ENCODE measurements around the gene CEP350.

Gene CEP350

GRCh38 chr1:180154325-180155181, 199.9 kb downstream of the CEP350 start, which contains the start of gene QSOX1:
QSOX1 (plus strand) TSS chr1:180154869; CDS start chr1:180154908, 39 bp downstream.
- H3K4me1 ChIP-seq (ENCODE audit: control insufficient read depth, low read depth, low read length), result peaks cover 16% of the 10 kb centered on the region
- peak within 1 kb of the TSS; percentile 96 for H3K4me3 ChIP-seq (ENCODE audit: low read length)
- H3K27me3 ChIP-seq (ENCODE audit: control insufficient read depth, insufficient read depth, low read length), result peaks cover 39% of the 10 kb centered on the region
- no peaks in the 10 kb centered on the region for H3K9me3 ChIP-seq (ENCODE audit: control insufficient read depth, low read depth, low read length)
- peak within 1 kb of the TSS; percentile 69 for H3K9ac ChIP-seq (ENCODE audit: low read length)
- H3K27ac ChIP-seq (ENCODE audit: low read length), result no peak within 1 kb of the TSS
- no peaks in the 10 kb centered on the region for H3K36me3 ChIP-seq (ENCODE audit: control insufficient read depth, low read depth, low read length)

DNA sequence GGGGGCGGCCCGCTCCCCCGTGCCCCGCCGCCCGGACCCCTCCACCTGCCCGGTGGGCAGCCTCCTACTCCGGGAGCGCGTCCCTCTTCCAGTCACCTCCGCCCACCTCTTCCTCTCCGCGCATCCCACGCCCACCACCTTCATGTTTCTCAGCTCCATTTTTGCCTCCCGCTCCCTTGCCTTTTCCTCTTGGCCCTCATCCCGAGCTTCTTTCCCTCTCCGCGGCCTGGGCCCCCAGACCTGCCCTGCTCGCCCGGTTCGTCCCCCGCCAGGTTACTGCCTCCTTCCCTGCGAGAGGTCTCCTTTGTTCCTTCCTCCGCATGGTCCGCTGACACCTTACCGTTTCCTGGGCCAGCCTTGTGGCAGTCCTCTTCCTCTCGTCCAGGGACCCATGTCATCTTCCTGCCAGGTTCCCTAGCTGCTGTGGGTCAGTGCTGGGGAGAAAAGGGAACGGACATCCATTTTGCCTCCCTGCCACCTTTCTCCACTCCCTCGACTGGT, 200.6 kb downstream of the CEP350 start:
- Histone ChIP-seq H3K4me1 (ENCODE audit: control insufficient read depth, low read depth, low read length) (peaks cover 16% of the 10 kb centered on the region), H3K4me3 (ENCODE audit: low read length) (peak overlapping the region; percentile 87), H3K9ac (ENCODE audit: low read length) (peak overlapping the region; percentile 69), H3K27ac (ENCODE audit: low read length) (no peak overlapping the region), H3K36me3 (ENCODE audit: control insufficient read depth, low read depth, low read length) (no peaks in the 10 kb centered on the region), H3K9me3 (ENCODE audit: control insufficient read depth, low read depth, low read length) (no peaks in the 10 kb centered on the region), H3K27me3 (ENCODE audit: control insufficient read depth, insufficient read depth, low read length) (peaks cover 39% of the 10 kb centered on the region)

DNA sequence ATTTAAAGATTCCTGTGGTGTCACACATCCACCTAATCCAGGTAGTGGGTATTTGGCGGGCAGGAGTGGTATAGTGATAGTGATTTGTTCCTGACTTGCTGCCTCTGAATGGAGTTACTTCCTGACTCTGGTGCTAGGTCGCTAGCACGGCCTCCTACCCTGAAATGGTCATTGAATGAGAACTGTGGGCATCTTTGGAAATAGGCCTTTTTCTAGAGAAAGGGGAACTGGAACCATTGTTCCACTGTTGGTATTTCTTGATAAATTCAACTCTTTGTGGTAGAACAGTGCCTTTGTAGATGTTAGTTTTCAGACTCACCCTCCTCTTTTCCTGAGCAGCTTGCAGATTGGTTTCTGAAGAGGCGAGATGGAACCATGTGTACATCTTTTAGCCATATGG, 201.6 kb downstream of the CEP350 start:
- H3K4me3 ChIP-seq (ENCODE audit: low read length), result peak overlapping the region; percentile 87
- no peaks in the 10 kb centered on the region for H3K9me3 ChIP-seq (ENCODE audit: control insufficient read depth, low read depth, low read length)
- peaks cover 39% of the 10 kb centered on the region for H3K27me3 ChIP-seq (ENCODE audit: control insufficient read depth, insufficient read depth, low read length)
- H3K4me1 ChIP-seq (ENCODE audit: control insufficient read depth, low read depth, low read length), result peaks cover 20% of the 10 kb centered on the region
- no peak overlapping the region for H3K9ac ChIP-seq (ENCODE audit: low read length)
- H3K27ac ChIP-seq (ENCODE audit: low read length), result no peak overlapping the region
- H3K36me3 ChIP-seq (ENCODE audit: control insufficient read depth, low read depth, low read length), result no peaks in the 10 kb centered on the region

- Histone ChIP-seq H3K36me3 (ENCODE audit: control insufficient read depth, low read depth, low read length) (no peaks in the 10 kb centered on the region), H3K4me3 (ENCODE audit: low read length) (no peak overlapping the region), H3K4me1 (ENCODE audit: control insufficient read depth, low read depth, low read length) (peaks cover 20% of the 10 kb centered on the region), H3K9me3 (ENCODE audit: control insufficient read depth, low read depth, low read length) (no peaks in the 10 kb centered on the region), H3K27ac (ENCODE audit: low read length) (no peak overlapping the region), H3K9ac (ENCODE audit: low read length) (no peak overlapping the region), H3K27me3 (ENCODE audit: control insufficient read depth, insufficient read depth, low read length) (peaks cover 36% of the 10 kb centered on the region)
These were observed 202.1 kb downstream of the CEP350 start for GRCh38 chr1:180156631-180157091.

GRCh38 chr1:180157108-180157507, 202.5 kb downstream of the CEP350 start:
- Histone ChIP-seq H3K9ac (ENCODE audit: low read length) (no peak overlapping the region), H3K27ac (ENCODE audit: low read length) (no peak overlapping the region), H3K9me3 (ENCODE audit: control insufficient read depth, low read depth, low read length) (no peaks in the 10 kb centered on the region), H3K4me3 (ENCODE audit: low read length) (no peak overlapping the region), H3K4me1 (ENCODE audit: control insufficient read depth, low read depth, low read length) (peaks cover 20% of the 10 kb centered on the region), H3K36me3 (ENCODE audit: control insufficient read depth, low read depth, low read length) (no peaks in the 10 kb centered on the region), H3K27me3 (ENCODE audit: control insufficient read depth, insufficient read depth, low read length) (peaks cover 31% of the 10 kb centered on the region)

GRCh38 chr1:180157576-180158057, 203.0 kb downstream of the CEP350 start:
- no peaks in the 10 kb centered on the region for H3K36me3 ChIP-seq (ENCODE audit: control insufficient read depth, low read depth, low read length)
- H3K27ac ChIP-seq (ENCODE audit: low read length), result no peak overlapping the region
- no peaks in the 10 kb centered on the region for H3K9me3 ChIP-seq (ENCODE audit: control insufficient read depth, low read depth, low read length)
- H3K27me3 ChIP-seq (ENCODE audit: control insufficient read depth, insufficient read depth, low read length), result peaks cover 26% of the 10 kb centered on the region
- no peak overlapping the region for H3K9ac ChIP-seq (ENCODE audit: low read length)
- H3K4me3 ChIP-seq (ENCODE audit: low read length), result no peak overlapping the region
- peaks cover 20% of the 10 kb centered on the region for H3K4me1 ChIP-seq (ENCODE audit: control insufficient read depth, low read depth, low read length)

GRCh38 chr1:180158149-180159147, 203.8 kb downstream of the CEP350 start:
- no peak overlapping the region for H3K27ac ChIP-seq (ENCODE audit: low read length)
- peaks cover 18% of the 10 kb centered on the region for H3K27me3 ChIP-seq (ENCODE audit: control insufficient read depth, insufficient read depth, low read length)
- H3K4me1 ChIP-seq (ENCODE audit: control insufficient read depth, low read depth, low read length), result peaks cover 20% of the 10 kb centered on the region
- no peak overlapping the region for H3K4me3 ChIP-seq (ENCODE audit: low read length)
- no peaks in the 10 kb centered on the region for H3K9me3 ChIP-seq (ENCODE audit: control insufficient read depth, low read depth, low read length)
- H3K36me3 ChIP-seq (ENCODE audit: control insufficient read depth, low read depth, low read length), result no peaks in the 10 kb centered on the region
- no peak overlapping the region for H3K9ac ChIP-seq (ENCODE audit: low read length)

GRCh38 chr1:180160357-180160756, 205.7 kb downstream of the CEP350 start:
- Histone ChIP-seq H3K9me3 (ENCODE audit: control insufficient read depth, low read depth, low read length) (no peaks in the 10 kb centered on the region), H3K4me1 (ENCODE audit: control insufficient read depth, low read depth, low read length) (peaks cover 13% of the 10 kb centered on the region), H3K27ac (ENCODE audit: low read length) (no peak overlapping the region), H3K36me3 (ENCODE audit: control insufficient read depth, low read depth, low read length) (no peaks in the 10 kb centered on the region), H3K9ac (ENCODE audit: low read length) (no peak overlapping the region), H3K27me3 (ENCODE audit: control insufficient read depth, insufficient read depth, low read length) (peaks cover 8% of the 10 kb centered on the region), H3K4me3 (ENCODE audit: low read length) (no peak overlapping the region)

DNA sequence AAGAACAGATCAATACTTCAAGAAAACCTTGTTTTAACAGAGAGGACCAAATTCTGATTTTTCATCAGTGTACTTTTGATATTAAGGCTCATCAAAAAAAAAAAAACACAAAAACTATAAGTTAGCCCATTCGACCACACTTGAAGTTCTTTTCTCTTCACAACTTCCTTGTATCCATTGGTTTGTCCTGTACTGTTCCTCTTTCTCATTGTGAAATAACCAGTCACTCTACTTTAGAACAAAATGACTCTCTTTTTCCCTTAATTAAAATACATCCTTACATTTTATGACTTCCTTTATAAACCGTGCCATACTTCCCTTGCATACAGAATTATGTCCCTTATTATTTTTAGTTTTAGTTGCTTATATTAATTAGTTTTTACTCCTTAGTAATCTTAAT, 208.4 kb downstream of the CEP350 start:
- no peak overlapping the region for H3K4me3 ChIP-seq (ENCODE audit: low read length)
- no peaks in the 10 kb centered on the region for H3K27me3 ChIP-seq (ENCODE audit: control insufficient read depth, insufficient read depth, low read length)
- H3K9ac ChIP-seq (ENCODE audit: low read length), result no peak overlapping the region
- H3K9me3 ChIP-seq (ENCODE audit: control insufficient read depth, low read depth, low read length), result no peaks in the 10 kb centered on the region
- H3K36me3 ChIP-seq (ENCODE audit: control insufficient read depth, low read depth, low read length), result no peaks in the 10 kb centered on the region
- no peak overlapping the region for H3K27ac ChIP-seq (ENCODE audit: low read length)
- H3K4me1 ChIP-seq (ENCODE audit: control insufficient read depth, low read depth, low read length), result peaks cover 16% of the 10 kb centered on the region
